IMR-90 (cell line): Measurements from ENCODE around the gene CFAP92.

Source experiments
- CTCF ChIP-seq: conservative IDR thresholded peaks from 2 replicates; pipeline ENCODE4 v1.5.1; 2012; ENCODE audit warnings: mild to moderate bottlenecking, low read depth, low read length, improper control_type of control experiment
- MAFK ChIP-seq: IDR thresholded peaks from 2 replicates; pipeline ENCODE4 v1.6.1; 2012; ENCODE audit warnings: low read depth, low read length, improper control_type of control experiment
- POLR2A ChIP-seq: IDR thresholded peaks from 2 replicates; pipeline ENCODE4 v1.6.1; 2012; ENCODE audit warnings: mild to moderate bottlenecking, low read depth, low read length
- RFX5 ChIP-seq: IDR thresholded peaks from 2 replicates; pipeline ENCODE4 v1.8.0; 2012; ENCODE audit warnings: low read depth, mild to moderate bottlenecking, low read length, moderate library complexity
- SMC3 ChIP-seq: fragments of 150-350 bp; IDR thresholded peaks from 2 replicates; pipeline ENCODE4 v1.6.1; 2016; ENCODE audit warnings: low read depth, mild to moderate bottlenecking, antibody characterized with exemption, low read length, moderate library complexity

- TF ChIP-seq POLR2A (no peak), SMC3 (no peak), CTCF (no peak), MAFK (no peak), RFX5 (no peak)
These were observed 45.6 kb upstream of the CFAP92 start for GRCh38 chr3:129039271-129040038.
